WTC11 (cell line): ENCODE results near the gene YEATS2.

Source experiments
- CTCF ChIP-seq: fragments of 200-600 bp; IDR thresholded peaks from 2 replicates; pipeline ENCODE4 v1.8.0; 2022; ENCODE audit warnings: antibody characterized with exemption
- PRRX2 ChIP-seq: fragments of 250-450 bp; sonication (Bioruptor Pico); IDR thresholded peaks from 2 replicates; pipeline ENCODE4 v1.8.0; 2021; ENCODE audit warnings: mild to moderate bottlenecking
- TP53 ChIP-seq: sonication (generic); formaldehyde crosslinking; IDR thresholded peaks from 2 replicates; pipeline ENCODE4 v1.8.1; 2023; ENCODE audit warnings: mild to moderate bottlenecking, missing genetic modification reagents

DNA sequence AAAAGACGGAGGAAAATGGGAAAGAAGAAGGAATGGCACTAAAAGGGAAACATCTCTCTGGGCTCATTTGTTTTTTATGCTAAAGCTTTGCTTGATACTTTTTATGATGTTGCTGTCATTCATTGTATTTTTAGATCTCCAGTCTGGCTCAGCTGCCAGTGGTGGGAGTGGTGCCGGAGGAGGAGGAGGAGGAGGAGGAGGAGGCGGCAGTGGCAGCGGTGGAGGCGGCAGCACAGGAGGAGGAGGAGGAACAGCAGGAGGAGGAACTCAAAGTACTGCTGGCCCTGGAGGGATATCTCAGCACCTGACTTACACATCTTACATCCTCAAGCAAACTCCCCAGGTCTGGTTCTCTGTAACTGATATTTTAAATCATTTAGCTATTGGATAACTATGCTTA, 78.2 kb downstream of the YEATS2 start:
- TF ChIP-seq CTCF, result no peak
- TF ChIP-seq PRRX2, result no peak
- TF ChIP-seq TP53 (CRISPR knock-in tag), result no peak
